ENCODE results near the gene INSRR.
A peak's percentile ranks its signal among the peaks of the same experiment; 100 is the strongest.

The INSRR gene

GRCh38 chr1:156816561-156817328 lies 42.2 kb downstream of the INSRR start, which contains the start of gene SH2D2A:
Gene SH2D2A (minus strand): TSS chr1:156816848. CDS start chr1:156816708, 140 bp downstream.
- no peak within 1 kb of the TSS for H3K4me3 ChIP-seq (ENCODE audit: low read depth, low read length)
- TF ChIP-seq CTCF (IDR thresholded peaks at IDR 0.05; ENCODE audit: low read depth, low read length), result no peak
- no peak for TF ChIP-seq MAX (IDR thresholded peaks at IDR 0.05; ENCODE audit: low read depth, low read length)
- no peak for TF ChIP-seq MYC (IDR thresholded peaks at IDR 0.05; ENCODE audit: low read depth, low read length)
- TF ChIP-seq POLR2A (IDR thresholded peaks at IDR 0.05; ENCODE audit: extremely low read depth, insufficient read length), result peak; percentile 16
- peak; percentile 81 for DNase-seq (ENCODE audit: low read depth)

- TF ChIP-seq CTCF (IDR thresholded peaks at IDR 0.05; ENCODE audit: low read depth, low read length), result no peak
- TF ChIP-seq MAX (IDR thresholded peaks at IDR 0.05; ENCODE audit: low read depth, low read length), result no peak
- no peak for TF ChIP-seq POLR2A (IDR thresholded peaks at IDR 0.05; ENCODE audit: extremely low read depth, insufficient read length)
- TF ChIP-seq MYC (IDR thresholded peaks at IDR 0.05; ENCODE audit: low read depth, low read length), result no peak
- DNase-seq (ENCODE audit: low read depth), result no peak
- no peak overlapping the region for H3K4me3 ChIP-seq (ENCODE audit: low read depth, low read length)
These were observed 42.9 kb downstream of the INSRR start for GRCh38 chr1:156815961-156816422.

- no peak overlapping the region for H3K4me3 ChIP-seq (ENCODE audit: low read depth, low read length)
- no peak for TF ChIP-seq POLR2A (IDR thresholded peaks at IDR 0.05; ENCODE audit: extremely low read depth, insufficient read length)
- TF ChIP-seq CTCF (IDR thresholded peaks at IDR 0.05; ENCODE audit: low read depth, low read length), result no peak
- TF ChIP-seq MAX (IDR thresholded peaks at IDR 0.05; ENCODE audit: low read depth, low read length), result no peak
- TF ChIP-seq MYC (IDR thresholded peaks at IDR 0.05; ENCODE audit: low read depth, low read length), result no peak
- no peak for DNase-seq (ENCODE audit: low read depth)
These were observed 43.5 kb downstream of the INSRR start for GRCh38 chr1:156815307-156815826.

- TF ChIP-seq POLR2A (IDR thresholded peaks at IDR 0.05; ENCODE audit: extremely low read depth, insufficient read length) (no peak), MAX (IDR thresholded peaks at IDR 0.05; ENCODE audit: low read depth, low read length) (no peak), MYC (IDR thresholded peaks at IDR 0.05; ENCODE audit: low read depth, low read length) (no peak), CTCF (IDR thresholded peaks at IDR 0.05; ENCODE audit: low read depth, low read length) (no peak)
- H3K4me3 ChIP-seq (ENCODE audit: low read depth, low read length), result no peak overlapping the region
- DNase-seq (ENCODE audit: low read depth), result no peak
These were observed 44.2 kb downstream of the INSRR start for GRCh38 chr1:156814571-156815260.

- DNase-seq (ENCODE audit: low read depth), result peak; percentile 64
- TF ChIP-seq POLR2A (IDR thresholded peaks at IDR 0.05; ENCODE audit: extremely low read depth, insufficient read length), result no peak
- peak; percentile 30 for TF ChIP-seq CTCF (IDR thresholded peaks at IDR 0.05; ENCODE audit: low read depth, low read length)
- TF ChIP-seq MYC (IDR thresholded peaks at IDR 0.05; ENCODE audit: low read depth, low read length), result no peak
- no peak for TF ChIP-seq MAX (IDR thresholded peaks at IDR 0.05; ENCODE audit: low read depth, low read length)
- H3K4me3 ChIP-seq (ENCODE audit: low read depth, low read length), result no peak overlapping the region
These were observed 45.0 kb downstream of the INSRR start for GRCh38 chr1:156813750-156814570.
